Duodenal mucosa (tissue), 2 donors: Measurements from ENCODE around the gene SPATA3.
"Not testable (repeated sequence)": the region's sequence is repeated elsewhere in the genome, so short reads cannot be mapped to it uniquely, and the experiment has no call there.

Source experiments
- H3K27ac ChIP-seq: one replicate; pipeline ENCODE4 v1.7.0; 2013; ENCODE audit warnings: low read depth, low read length
- H3K27me3 ChIP-seq, 2 donors: one replicate each; pipeline ENCODE4 v1.7.0; 2013; ENCODE audit warnings: low read length in 2 of 2, control low read depth in 1 of 2; ENCODE audit not compliant: insufficient read depth in 2 of 2, control insufficient read depth in 1 of 2
- H3K36me3 ChIP-seq, 2 donors: one replicate each; pipeline ENCODE4 v1.7.0; 2013; ENCODE audit warnings: low read length in 2 of 2, control low read depth in 1 of 2; ENCODE audit not compliant: insufficient read depth in 2 of 2, control insufficient read depth in 1 of 2
- H3K4me1 ChIP-seq, 2 donors: one replicate each; pipeline ENCODE4 v1.7.0; 2013; ENCODE audit warnings: low read length in 2 of 2, control low read depth in 1 of 2; ENCODE audit not compliant: insufficient read depth in 2 of 2, control insufficient read depth in 1 of 2
- H3K4me3 ChIP-seq, 2 donors: one replicate each; pipeline ENCODE4 v1.7.0; 2013; ENCODE audit warnings: low read length in 2 of 2, low read depth in 1 of 2
- H3K9ac ChIP-seq, 2 donors: one replicate each; pipeline ENCODE4 v1.7.0; 2013; ENCODE audit warnings: low read length in 2 of 2, low read depth in 1 of 2
- H3K9me3 ChIP-seq, 2 donors: one replicate each; pipeline ENCODE4 v1.7.0; 2013; ENCODE audit warnings: low read length in 2 of 2, control low read depth in 1 of 2; ENCODE audit not compliant: control insufficient read depth in 1 of 2

The SPATA3 gene

GRCh38 chr2:231017231-231017598 is 21.3 kb downstream of the SPATA3 start:
- Histone ChIP-seq H3K9ac (no peak overlapping the region), H3K27me3 (no peaks in the 10 kb centered on the region), H3K27ac (no peak overlapping the region), H3K9me3 (no peaks in the 10 kb centered on the region), H3K36me3 (no peaks in the 10 kb centered on the region), H3K4me3 (no peak overlapping the region), H3K4me1 (no peaks in the 10 kb centered on the region)

DNA sequence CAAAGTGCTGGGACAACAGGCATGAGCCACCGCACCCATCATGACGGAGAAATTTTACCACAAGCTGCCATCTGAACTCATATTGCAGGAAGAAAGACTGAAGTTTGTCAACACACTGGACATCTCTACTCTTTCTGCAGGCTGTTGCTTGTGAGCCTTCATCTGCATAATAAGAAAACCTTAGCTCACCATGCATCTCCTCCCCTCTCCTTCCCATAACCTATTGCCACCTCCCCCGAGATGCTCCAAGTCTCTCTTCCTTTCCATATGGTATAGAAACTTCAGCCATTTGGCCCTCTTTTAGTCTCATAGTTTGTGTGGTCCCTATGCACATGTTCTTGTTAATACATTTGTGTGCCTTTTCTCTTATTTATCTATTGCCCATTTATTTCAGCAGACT is 22.3 kb downstream of the SPATA3 start:
- no peaks in the 10 kb centered on the region for H3K4me1 ChIP-seq
- no peak overlapping the region for H3K9ac ChIP-seq

DNA sequence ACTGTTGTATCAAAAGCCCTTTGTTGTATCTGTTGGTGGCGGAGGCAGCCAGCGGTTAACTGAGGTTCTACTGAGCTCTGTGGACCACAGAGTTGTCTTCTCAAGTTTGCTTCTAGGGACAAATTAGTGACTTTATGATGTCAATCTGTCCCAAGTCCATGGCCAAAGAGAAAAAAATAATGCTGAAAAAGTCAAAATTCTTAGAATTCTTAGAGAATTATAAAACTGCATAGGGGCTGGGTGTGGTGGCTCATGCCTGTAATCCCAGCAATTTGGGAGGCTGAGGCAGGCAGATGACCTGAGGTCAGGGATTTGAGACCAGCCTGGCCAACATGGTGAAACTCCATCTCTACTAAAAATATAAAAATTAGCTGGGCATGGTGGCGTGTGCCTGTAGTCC is 29.1 kb downstream of the SPATA3 start:
- not testable (repeated sequence) for H3K27me3 ChIP-seq, H3K9me3 ChIP-seq, H3K36me3 ChIP-seq, H3K27ac ChIP-seq, H3K4me1 ChIP-seq, H3K4me3 ChIP-seq, H3K9ac ChIP-seq

More for the DNA sequence above, 22.3 kb downstream of the SPATA3 start:
- Histone ChIP-seq H3K27me3 (no peaks in the 10 kb centered on the region), H3K4me3 (no peak overlapping the region), H3K27ac (no peak overlapping the region), H3K9me3 (no peaks in the 10 kb centered on the region), H3K36me3 (no peaks in the 10 kb centered on the region)

GRCh38 chr2:231028889-231029288 is 33.0 kb downstream of the SPATA3 start:
- H3K4me1 ChIP-seq, result peaks cover 12 to 13% of the 10 kb centered on the region in 2 donors
- H3K27ac ChIP-seq, result no peak overlapping the region
- H3K27me3 ChIP-seq, result no peaks in the 10 kb centered on the region
- H3K36me3 ChIP-seq, result no peaks in the 10 kb centered on the region
- H3K4me3 ChIP-seq, result no peak overlapping the region
- H3K9ac ChIP-seq, result no peak overlapping the region
- no peaks in the 10 kb centered on the region for H3K9me3 ChIP-seq

- no peak overlapping the region for H3K27ac ChIP-seq
- no peaks in the 10 kb centered on the region for H3K36me3 ChIP-seq
- no peaks in the 10 kb centered on the region for H3K9me3 ChIP-seq
- H3K4me3 ChIP-seq, result no peak overlapping the region
- H3K4me1 ChIP-seq, result peaks cover 17 to 19% of the 10 kb centered on the region in 2 donors
- no peak overlapping the region for H3K9ac ChIP-seq
- H3K27me3 ChIP-seq, result no peaks in the 10 kb centered on the region
These were observed 33.6 kb downstream of the SPATA3 start for GRCh38 chr2:231029563-231029962.

- no peak overlapping the region for H3K27ac ChIP-seq
These were observed 34.8 kb downstream of the SPATA3 start for GRCh38 chr2:231030725-231031124.

DNA sequence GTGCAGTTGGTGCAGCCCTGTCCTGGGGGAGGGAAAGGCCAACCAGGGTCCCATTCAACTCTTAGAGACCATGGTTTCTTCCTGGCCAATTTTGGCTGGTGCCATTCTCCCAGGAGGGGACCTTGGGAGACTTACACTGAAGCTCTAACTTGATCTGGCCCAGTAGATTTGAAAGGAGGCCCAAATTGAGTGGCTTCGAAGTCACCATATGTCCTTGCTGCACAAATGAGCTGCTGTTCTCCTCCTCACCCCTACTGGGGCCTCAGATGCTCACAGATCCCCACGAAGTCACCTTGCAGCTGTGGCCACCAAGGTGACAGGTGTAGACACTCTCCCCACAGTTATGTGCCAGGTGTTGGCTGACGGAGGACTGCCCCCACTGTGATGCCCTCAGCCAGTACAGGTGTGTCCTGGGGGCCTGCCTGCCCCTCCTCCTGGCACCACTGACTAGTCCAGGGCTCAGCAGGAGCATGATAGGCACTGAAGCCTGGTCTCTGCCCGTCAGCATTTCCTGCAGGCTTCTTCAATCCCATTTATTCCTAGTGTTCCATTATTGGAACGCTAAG is 36.7 kb downstream of the SPATA3 start:
- no peak overlapping the region for H3K4me3 ChIP-seq
- no peak overlapping the region for H3K9ac ChIP-seq
- H3K9me3 ChIP-seq, result no peaks in the 10 kb centered on the region
- H3K27ac ChIP-seq, result no peak overlapping the region
- peaks cover 22 to 23% of the 10 kb centered on the region in 2 donors for H3K4me1 ChIP-seq
- H3K27me3 ChIP-seq, result peaks cover 6 to 9% of the 10 kb centered on the region in 2 donors
- H3K36me3 ChIP-seq, result no peaks in the 10 kb centered on the region

More at GRCh38 chr2:231030725-231031124, 34.8 kb downstream of the SPATA3 start:
- Histone ChIP-seq H3K9ac (no peak overlapping the region), H3K36me3 (no peaks in the 10 kb centered on the region), H3K9me3 (no peaks in the 10 kb centered on the region), H3K4me1 (peaks cover 22 to 23% of the 10 kb centered on the region in 2 donors), H3K27me3 (no peaks in the 10 kb centered on the region), H3K4me3 (no peak overlapping the region)

GRCh38 chr2:231033147-231034132 is 37.5 kb downstream of the SPATA3 start:
- Histone ChIP-seq H3K4me1 (peaks cover 22 to 23% of the 10 kb centered on the region in 2 donors), H3K4me3 (no peak overlapping the region), H3K9ac (no peak overlapping the region), H3K27me3 (peaks cover 6 to 9% of the 10 kb centered on the region in 2 donors), H3K36me3 (no peaks in the 10 kb centered on the region), H3K27ac (no peak overlapping the region), H3K9me3 (no peaks in the 10 kb centered on the region)

GRCh38 chr2:231034291-231034882 is 38.5 kb downstream of the SPATA3 start:
- Histone ChIP-seq H3K9ac (no peak overlapping the region), H3K4me1 (peaks cover 22 to 23% of the 10 kb centered on the region in 2 donors), H3K27me3 (peaks cover 9% of the 10 kb centered on the region in 2 donors), H3K9me3 (no peaks in the 10 kb centered on the region), H3K36me3 (no peaks in the 10 kb centered on the region), H3K4me3 (no peak overlapping the region), H3K27ac (no peak overlapping the region)

- Histone ChIP-seq H3K27me3 (peaks cover 9 to 13% of the 10 kb centered on the region in 2 donors), H3K36me3 (peaks cover 0 to 2% of the 10 kb centered on the region in 2 donors), H3K9ac (no peak overlapping the region), H3K27ac (no peak overlapping the region), H3K9me3 (no peaks in the 10 kb centered on the region), H3K4me1 (peaks cover 22 to 23% of the 10 kb centered on the region in 2 donors), H3K4me3 (no peak overlapping the region)
These were observed 40.2 kb downstream of the SPATA3 start for GRCh38 chr2:231036131-231036530.
